ENCODE measurements around the gene SLC10A1.
"Not testable (repeated sequence)": the region's sequence is repeated elsewhere in the genome, so short reads cannot be mapped to it uniquely, and the experiment has no call there.

Gene SLC10A1

DNA sequence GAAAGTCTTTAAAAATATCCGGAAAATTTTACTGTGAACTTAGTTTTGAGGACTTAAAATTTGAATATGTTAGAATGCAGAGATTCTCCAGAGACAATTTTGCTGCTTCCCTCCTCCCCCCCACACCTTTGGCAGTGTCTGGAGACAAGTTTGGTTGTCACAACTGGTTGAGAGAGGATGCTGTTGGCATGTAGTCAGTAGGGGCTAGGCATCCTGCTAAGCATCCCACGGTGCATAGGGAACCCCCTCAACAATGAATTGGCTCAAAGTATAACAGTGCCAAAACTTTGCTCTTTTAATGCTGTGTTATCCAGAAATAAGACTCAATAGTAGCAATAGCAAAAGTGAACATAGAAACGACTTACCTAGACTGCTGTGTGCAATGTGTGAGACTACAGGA, 26.5 kb downstream of the SLC10A1 start:
- DNase-seq (ENCODE audit: low read depth in 2 of 2, low spot score in 1 of 2): no peak

DNA sequence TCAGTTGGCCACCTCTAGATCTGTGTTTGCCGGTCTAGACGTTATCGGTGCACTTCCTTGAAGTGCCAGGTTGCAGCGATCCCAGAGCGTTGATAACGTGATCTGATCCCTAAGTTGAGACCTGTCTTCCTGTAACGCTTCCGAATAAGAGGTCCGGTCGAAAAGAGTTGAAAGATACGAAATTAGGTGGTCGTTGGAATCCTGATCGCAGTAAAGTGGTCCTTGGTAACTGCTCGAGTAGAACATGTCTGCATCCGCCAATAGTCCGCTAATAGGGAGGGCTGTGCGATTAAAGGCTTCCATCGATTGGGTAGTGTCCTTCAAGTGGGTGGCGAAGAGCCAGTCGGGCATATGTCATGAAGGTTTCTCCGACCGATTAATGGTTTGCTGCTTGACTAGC, 27.4 kb downstream of the SLC10A1 start:
- no peak for DNase-seq (ENCODE audit: low read depth in 2 of 2, low spot score in 1 of 2)

DNA sequence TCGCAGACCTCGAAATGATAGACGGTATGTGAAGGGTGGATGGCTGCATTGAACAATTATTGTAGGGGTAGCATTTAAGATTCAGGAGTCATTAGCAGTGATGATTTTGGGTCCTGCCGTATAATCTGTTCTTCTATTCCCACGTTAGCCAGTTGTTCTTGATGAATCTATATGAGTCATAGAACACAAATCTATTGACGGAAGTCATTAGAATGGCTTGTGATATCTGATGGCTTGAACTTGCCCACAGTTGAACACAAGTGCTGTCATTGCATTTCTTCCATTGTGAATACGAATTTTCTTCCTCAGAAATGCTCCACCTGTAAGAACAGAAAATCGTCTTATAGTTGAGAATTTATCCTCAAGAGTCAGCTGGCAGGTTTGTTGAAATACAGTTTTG, 28.2 kb downstream of the SLC10A1 start:
- no peak for DNase-seq (ENCODE audit: low read depth in 2 of 2, low spot score in 1 of 2)

DNA sequence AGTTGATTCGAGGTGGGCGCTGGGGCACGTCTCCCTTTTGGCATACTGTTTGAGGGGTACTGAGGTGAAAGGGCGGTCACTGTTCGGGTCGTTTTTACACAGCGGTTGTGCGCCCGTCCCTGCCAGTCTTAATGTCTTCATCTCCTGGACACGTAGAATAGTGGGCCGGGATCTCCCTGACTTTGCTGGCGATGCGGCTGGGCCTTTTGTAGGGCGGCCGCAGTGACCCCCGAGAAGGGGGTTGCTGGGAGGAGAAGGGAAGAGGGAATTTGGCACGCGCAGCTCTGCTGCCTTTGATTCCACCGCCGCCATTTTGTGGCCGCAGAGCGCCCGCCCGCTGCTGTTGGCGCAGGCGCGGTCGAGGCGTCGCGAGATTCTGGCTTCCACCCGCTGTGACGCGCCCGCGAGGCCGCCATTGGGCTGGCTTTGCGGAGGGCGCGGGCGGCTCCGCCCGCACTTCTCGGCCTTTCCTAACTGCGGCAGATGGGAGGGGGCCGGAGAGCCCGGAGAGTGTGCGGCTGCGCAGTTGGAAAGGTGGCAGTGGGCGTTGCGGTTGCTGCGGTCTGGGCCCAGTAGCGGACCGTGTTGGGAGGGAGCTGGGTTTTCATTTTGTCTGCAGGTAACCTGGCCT, 29.6 kb downstream of the SLC10A1 start:
- DNase-seq (ENCODE audit: low read depth in 2 of 2, low spot score in 1 of 2): peak; percentile 71 to 82

DNA sequence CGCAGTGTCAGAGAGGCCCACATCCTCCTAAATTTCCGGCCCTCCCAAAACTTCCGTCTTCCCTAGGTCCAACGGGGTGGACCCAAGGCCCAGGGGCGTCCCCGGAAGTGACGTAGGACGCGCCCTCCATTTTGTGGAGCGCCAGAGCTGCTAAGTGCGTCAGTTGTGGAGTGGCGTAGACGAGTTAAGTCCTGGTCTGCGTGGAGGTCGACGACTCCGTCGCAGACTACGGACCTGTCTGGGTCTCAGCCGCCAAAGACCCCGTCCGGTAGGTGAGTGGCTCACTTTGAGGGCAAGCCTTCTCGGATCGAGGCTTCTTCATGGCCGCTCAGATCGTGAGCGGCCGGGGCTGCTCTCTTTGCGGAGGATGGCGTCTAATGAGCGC, 30.1 kb downstream of the SLC10A1 start, which contains the start of gene SRSF5:
SRSF5 (plus strand) TSS at position 159 of the 385 bp plus-strand sequence. CDS start 1,015 bp downstream, outside the sequence.
- peak; percentile 87 for DNase-seq (ENCODE audit: low read depth in 2 of 2, low spot score in 1 of 2)

DNA sequence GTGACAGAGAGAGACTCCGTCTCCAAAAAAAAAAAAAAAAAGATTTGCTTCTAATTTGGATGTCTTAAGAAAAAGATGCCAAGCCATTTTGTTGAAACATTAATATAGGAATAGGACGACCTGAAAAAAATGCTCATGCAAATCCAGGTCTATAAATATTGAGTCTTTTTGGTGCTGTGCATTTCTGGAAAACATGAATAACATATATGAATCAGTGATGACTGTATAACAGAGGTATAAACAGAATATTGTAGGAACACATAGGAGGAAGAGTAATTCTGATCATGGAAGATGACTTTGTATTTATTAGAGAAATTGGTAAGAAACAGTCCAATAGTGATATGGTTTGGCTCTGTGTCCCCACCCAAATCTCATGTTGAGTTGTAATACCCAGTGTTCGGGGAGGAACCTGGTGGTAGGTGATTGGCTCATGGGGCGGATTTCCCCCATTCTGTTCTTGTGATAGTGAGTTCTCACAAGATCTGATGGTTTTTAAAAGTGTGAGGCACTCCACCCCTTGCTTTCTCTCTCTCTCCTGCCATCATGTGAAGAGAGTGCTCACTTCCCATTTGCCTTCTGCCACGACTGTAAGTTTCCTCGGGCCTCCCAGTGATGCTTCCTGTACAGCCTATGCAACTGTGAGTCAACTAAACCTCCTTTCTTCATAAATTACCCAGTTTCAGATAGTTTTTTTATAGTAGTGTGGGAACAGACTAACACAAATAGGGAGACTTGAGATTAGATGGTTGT, 33.1 kb downstream of the SLC10A1 start:
- no peak for DNase-seq (ENCODE audit: low read depth in 2 of 2, low spot score in 1 of 2)

DNA sequence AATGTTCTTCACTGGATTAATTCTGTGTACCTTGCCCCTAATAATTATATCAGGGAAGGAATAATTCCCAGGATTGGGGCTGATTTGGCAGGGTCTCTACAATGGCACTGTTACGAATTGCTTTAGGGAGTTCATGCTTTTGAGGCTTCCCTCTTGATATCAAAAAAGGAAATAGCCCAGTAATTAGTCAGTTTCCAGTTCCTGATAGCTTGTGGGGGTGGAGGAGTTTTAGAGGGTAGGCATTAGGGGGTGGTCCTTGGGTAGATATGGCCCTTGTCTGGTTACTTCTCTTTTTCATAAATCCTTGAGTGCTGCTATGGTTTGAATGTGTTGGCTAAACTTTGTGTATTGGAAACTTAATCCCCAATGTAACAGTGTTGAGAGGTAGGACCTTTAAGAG, 36.2 kb downstream of the SLC10A1 start:
- DNase-seq (ENCODE audit: low read depth in 2 of 2, low spot score in 1 of 2): no peak

DNA sequence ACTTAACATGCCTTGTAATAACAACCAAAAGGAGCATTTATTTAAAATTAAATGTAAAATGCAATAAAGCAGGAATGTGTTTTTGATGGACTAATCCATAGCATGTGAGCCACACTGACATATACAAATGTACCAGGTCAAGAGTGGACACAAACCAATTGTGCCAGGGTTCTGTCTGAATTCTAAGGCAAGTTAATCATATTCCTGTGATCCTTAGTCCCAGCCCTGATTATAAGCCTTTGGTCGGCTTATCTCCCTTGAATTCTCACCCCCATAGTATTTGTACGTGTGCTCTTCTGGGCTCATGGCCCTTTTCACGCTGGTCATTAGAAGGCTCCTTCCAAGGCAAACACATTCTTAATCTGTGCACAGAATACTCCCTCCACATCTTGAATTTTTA, 40.7 kb downstream of the SLC10A1 start:
- DNase-seq (ENCODE audit: low read depth in 2 of 2, low spot score in 1 of 2): no peak

DNA sequence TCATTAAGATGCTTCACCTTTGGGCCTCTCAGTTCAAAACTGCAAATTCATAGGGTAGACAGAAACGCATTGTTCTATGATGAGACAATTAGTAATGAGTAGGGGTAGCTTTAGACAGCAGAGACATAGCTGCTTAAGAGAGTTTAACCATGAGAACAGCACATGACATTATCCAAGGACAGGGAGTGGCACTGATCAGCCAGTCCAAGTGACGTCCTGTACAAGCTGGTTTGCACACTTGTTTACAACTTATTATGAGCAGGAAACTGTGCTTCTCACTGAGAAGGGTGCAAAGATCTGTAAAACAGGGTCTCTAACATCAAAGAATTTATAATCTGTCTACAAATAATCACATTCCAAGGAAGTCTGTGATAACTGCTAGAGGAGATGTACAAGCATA, 41.3 kb downstream of the SLC10A1 start:
- DNase-seq (ENCODE audit: low read depth in 2 of 2, low spot score in 1 of 2): no peak

DNA sequence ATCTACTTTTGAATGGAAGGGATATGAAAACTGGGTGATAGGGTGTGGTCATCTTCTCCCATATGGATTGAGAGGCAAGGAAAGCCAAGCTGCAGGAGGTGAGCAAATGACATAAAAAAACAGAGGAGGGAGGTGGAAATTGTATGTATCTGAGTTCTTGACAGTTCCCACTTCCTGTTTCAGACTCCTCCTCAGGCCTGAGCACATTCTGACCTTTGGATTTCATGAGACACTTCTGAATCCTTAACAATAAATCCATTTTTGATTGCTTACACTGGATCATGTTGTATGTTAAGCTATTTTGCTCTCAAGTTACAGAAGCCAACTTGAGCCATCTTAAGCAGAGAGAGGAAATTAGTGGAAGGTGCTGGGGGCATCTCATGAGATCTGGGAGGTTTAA, 41.7 kb downstream of the SLC10A1 start:
- no peak for DNase-seq (ENCODE audit: low read depth in 2 of 2, low spot score in 1 of 2)

DNA sequence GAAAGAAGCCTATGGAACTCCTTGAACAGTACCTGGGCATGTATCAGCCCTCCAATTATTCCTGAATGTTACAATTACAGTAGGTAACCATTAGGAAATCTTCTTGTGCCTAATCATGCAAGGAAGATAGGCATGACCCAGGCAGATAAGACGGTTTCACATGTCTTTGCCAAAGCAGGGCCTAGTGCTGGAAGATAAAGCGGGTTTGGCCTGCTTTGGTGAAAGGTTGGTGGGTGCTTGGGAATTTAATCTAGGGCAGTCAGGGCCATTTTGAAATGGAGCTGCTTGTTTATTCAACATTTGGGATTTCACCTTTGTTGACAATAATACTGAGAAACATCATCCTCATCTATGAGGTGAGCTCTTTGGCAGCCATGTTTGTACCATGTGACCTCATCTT, 42.6 kb downstream of the SLC10A1 start:
- DNase-seq (ENCODE audit: low read depth in 2 of 2, low spot score in 1 of 2): no peak

DNA sequence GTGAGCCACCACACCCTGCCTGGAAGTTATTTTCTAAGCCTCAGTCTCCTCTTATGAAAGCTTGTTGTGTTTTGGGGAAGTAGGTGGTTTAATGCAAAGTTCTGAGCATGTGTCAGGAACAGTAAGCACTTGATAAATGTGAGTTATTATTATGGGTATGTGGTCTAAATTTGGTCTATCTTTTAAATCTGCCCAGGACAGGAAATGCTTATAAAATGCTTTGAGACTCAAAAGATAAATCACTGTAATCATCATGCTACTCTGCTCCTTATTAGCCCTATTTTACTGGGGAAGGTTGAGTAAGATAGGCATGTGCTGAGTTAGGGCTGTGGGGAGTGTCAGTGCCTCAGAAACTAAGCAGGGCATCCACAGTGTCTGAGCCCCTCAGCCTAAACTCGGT, 43.2 kb downstream of the SLC10A1 start:
- no peak for DNase-seq (ENCODE audit: low read depth in 2 of 2, low spot score in 1 of 2)

DNA sequence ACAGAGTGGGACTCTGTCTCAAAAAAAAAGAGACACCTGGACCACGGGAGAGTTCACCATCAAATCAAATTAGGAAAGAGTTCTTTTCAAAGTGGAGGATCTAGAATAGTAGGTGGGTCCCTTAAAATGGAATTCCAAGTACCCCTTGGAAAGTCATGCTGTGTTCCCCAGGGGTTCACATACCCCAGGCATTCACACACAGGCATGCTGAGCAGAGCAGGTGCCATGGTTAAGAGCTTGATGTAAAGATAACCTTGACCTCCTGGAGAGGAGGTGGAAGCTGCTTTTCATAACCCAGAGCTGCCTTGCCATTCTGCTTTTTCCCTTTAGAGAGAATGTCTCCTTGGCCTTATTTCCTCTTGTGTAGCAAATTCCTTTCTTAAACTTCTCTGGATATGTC, 44.3 kb downstream of the SLC10A1 start:
- no peak for DNase-seq (ENCODE audit: low read depth in 2 of 2, low spot score in 1 of 2)

DNA sequence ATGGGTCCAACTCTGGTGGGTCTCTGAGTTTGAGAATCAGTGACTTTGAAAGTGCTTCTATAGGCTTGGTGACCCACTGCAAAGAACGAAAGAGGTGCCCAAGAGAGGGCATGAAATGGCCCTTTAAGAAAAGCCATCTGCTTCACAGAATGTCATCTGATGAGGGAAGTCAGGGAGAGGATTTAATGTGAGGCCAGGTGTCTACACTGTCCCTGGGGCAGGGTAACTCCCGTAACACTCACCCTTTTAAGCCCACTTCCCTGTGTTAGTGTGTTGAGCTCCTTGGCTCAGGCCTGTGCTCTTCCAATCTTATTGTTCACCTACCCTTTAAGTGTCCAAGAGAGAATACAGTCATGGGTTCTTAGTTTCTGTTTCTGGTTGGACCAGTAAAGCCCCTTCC, 46.5 kb downstream of the SLC10A1 start:
- DNase-seq (ENCODE audit: low read depth in 2 of 2, low spot score in 1 of 2): no peak

DNA sequence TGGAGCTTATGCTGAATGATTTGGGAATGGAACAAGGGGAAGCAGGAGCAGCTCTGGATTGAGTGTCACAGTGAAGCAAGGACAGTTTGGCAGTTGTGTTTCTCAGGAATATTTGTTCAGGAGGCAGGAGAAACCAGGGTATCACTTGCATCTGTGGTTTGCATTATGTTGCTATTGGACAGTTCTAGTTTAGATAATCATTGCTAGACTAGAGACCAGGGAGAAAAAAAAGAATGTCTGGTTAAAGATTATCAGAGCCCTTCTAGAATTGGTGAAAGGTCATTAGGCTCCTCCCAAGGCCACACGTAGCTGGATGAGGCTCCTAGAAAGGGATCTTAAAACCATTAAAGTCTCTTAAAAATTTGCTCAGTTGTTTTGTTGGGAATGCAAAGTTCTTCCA, 47.1 kb downstream of the SLC10A1 start:
- DNase-seq (ENCODE audit: low read depth in 2 of 2, low spot score in 1 of 2): no peak

DNA sequence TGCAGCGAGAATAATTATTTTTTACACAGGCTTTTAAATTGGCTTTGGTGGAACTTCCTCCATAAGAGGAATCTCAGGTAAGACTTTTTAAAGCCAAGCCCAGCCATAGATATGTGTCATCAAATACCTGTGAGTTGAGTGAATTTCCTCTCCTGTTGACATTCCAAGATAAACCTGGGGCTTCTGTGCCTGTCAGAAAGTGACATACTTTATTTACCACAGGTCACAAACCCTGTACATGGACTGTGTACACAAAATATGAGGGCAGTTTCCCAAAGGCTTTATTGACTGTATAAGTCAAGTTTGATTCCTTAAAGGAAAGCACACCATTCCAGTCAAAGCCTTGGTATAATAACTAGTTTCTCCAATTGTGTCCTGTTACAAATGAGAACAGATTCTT, 56.0 kb downstream of the SLC10A1 start:
- no peak for DNase-seq (ENCODE audit: low read depth in 2 of 2, low spot score in 1 of 2)

DNA sequence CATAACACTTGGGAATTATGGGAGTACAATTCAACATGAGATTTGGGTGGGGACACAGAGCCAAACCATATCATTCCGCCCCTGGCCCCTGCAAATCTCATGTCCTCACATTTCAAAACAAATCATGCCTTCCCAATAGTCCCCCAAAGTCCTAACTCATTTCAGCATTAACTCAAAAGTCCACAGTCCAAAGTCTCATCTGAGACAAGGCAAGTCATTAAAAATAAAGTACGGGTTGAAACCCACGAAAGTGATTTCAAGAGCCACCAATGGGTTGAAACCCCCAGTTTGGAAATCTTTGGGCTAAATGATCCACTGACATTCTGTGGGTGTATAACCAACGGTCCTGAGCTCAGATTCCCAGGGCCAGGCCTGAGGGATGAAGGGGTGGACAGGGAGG, 60.6 kb downstream of the SLC10A1 start:
- not testable (repeated sequence) for DNase-seq (ENCODE audit: low read depth in 2 of 2, low spot score in 1 of 2)

DNA sequence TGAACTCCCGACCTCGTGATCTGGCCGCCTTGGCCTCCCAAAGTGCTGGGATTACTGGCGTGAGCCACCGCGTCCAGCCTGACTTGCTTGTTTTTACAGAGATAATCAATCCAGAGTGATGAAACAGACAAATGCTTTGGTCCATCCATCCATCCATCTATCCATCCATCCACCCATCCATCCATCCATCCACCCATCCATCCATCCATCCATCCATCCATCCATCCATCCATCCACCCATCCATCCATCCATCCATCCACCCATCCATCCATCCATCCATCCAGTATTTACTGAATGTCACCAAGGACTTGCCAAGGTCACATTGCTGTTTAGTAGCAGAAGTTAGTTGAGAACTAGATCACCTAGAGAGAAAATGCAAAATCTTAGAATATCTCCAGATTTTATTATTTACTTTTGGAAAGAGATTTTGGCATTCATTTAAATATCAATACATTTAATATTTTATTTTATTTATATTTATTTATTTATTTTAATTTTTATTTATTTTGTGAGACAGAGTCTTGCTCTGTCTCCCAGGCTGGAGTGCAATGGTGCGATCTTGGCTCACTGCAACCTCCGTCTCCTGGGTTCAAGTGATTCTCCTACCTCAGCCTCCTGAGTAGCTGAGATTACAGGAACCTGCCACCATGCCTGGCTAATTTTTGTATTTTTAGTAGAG, 65.0 kb downstream of the SLC10A1 start:
- not testable (repeated sequence) for DNase-seq (ENCODE audit: low read depth in 2 of 2, low spot score in 1 of 2)

DNA sequence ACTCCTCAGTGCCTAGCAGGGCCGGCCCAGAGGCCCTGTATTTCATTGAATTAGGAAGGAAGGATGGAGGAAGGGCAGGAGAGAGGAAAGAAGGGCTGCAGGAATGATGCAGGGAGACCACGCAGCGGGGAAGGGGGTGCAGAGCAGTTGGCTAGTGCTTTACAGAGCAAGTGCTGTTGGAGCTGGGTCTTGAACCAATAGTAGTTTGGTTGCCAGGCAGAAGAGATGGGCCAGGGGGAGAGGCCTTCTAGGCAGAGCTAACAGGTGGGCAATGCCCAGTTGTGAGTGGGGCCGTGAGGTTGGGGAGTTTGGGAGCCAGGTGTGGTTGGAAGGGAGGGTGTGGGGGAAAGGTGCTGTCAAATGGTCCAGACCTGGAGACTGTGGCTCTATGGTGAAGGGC, 69.2 kb downstream of the SLC10A1 start:
- DNase-seq (ENCODE audit: low read depth in 2 of 2, low spot score in 1 of 2): no peak

DNA sequence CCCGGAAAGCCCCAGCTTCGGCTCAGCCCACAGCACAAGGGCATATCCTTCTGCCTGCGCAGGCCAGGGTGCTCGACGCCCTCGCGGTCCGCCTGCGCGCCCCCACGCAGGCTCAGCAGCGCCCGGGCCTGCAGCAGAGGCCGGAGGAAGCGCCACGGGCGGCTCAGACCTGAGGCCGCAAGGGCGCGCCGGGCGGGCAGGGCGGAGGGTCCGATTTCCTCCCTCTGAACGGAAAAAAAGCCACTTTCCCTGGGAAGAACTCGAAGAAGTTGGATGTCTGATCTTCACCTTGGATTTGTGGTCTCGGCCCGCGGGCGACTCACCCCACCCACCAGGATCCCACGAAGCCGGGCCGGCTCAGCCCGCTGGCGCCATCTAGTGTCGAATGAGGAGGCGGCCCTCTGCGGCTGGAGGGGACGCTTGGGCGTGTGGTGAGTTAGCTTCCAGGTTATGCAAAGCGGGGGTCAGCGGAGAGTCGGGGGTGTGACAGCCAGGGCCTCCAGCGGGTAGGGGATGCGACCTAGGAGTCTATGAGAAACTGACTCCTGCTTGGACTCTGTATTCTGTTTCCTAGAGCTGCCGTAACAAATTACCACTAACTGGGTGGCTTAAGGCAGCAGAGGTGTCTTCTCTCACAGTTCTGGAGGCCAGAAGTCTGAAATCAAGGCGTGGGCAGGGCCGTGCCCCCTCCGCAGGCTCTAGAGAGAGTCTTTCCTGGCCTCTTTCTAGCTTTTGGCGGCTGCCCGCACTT, 70.1 kb downstream of the SLC10A1 start:
- peak; percentile 66 to 77 for DNase-seq (ENCODE audit: low read depth in 2 of 2, low spot score in 1 of 2)
